Vagina (tissue), 2 donors: Measurements from ENCODE around the gene CXCR4. TPM values are rescaled to one million over a fixed set of nuclear protein-coding genes. Genes with fewer than 3 reads are reported as not detected.

Experiments used
- DNase-seq, 2 donors: peaks; one replicate each; pipeline ENCODE4 v3.0.0-alpha.2; 2017; ENCODE audit errors: extremely low spot score in 2 of 2
- H3K27ac ChIP-seq: fragments of 200-600 bp; sonication (generic); one replicate; pipeline ENCODE4 v1.5.1; 2019
- H3K27me3 ChIP-seq: fragments of 200-600 bp; sonication (generic); one replicate; pipeline ENCODE4 v1.5.1; 2019
- H3K36me3 ChIP-seq, 2 donors: fragments of 200-600 bp; sonication (generic); one replicate each; pipeline ENCODE4 v1.5.1; 2017 to 2019
- H3K4me1 ChIP-seq: fragments of 200-600 bp; sonication (generic); one replicate; pipeline ENCODE4 v1.5.1; 2019
- H3K4me3 ChIP-seq, 2 donors: fragments of 200-600 bp; sonication (generic); 1 replicate in 1 of 2; 2 replicates in 1 of 2; pipeline ENCODE4 v1.5.1; 2016 to 2019
- H3K9me3 ChIP-seq: fragments of 200-600 bp; sonication (generic); one replicate; pipeline ENCODE4 v1.5.1; 2019
- POLR2A ChIP-seq, 2 donors: fragments of 450-650 bp; IDR thresholded peaks; one replicate each; pipeline ENCODE4 v1.6.1; 2017; ENCODE audit warnings: antibody characterized with exemption in 2 of 2, mild to moderate bottlenecking in 2 of 2, moderate library complexity in 2 of 2
- POLR2AphosphoS5 ChIP-seq, 2 donors: sonication (generic); formaldehyde crosslinking; IDR thresholded peaks; one replicate each; pipeline ENCODE4 v1.9.0; 2017; ENCODE audit warnings: antibody characterized with exemption in 2 of 2, mild to moderate bottlenecking in 2 of 2, low read depth in 1 of 2; ENCODE audit not compliant: insufficient read depth in 1 of 2
- intact Hi-C: fragments of 100-400 bp; cut with DNase I; formaldehyde crosslinking; loops from one replicate; pipeline ENCODE4 v1.15.1; 2023
- total RNA-seq: library from RNA; depleted of rRNA; stranded (reverse); fragments of >200 nt; gene quantifications from one replicate; pipeline ENCODE4 v1.2.3, GENCODE V29; 2016
- TF ChIP-seq, protein P1 (sequence below), 3 experiments: fragments of 450-650 bp in 2 of 3; fragments of 200-600 bp in 1 of 3; sonication (generic) in 1 of 3; IDR thresholded peaks; one replicate each; pipeline ENCODE4 v1.5.1; 2017 to 2019; ENCODE audit warnings: antibody characterized with exemption in 3 of 3, mild to moderate bottlenecking in 2 of 3, moderate library complexity in 2 of 3

The CXCR4 gene
- total RNA-seq, 1 donor from 2014 or later = 39.5 TPM

DNA sequence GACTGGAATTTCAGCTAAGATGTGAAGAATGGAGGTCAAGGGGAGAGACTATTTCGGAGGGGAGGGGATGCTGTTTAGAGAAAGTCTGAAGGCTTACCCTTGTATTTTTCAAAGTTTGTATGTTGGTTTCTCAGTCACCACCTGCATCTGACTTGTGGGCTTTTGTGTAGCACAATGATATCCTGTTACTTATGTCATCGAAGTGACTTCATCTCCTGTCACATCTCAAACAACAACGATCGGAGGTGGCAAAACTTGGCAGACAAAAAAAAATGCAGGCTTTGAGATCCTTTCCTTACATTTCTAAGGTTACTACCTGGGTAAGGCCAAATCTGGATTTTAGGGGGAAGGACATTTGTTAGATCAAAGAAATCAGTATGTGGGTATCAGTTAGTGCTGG, 11.7 kb upstream of the CXCR4 start:
- intact Hi-C loops = no loop called here
- peak overlapping the region; percentile 32 for H3K27ac ChIP-seq

DNA sequence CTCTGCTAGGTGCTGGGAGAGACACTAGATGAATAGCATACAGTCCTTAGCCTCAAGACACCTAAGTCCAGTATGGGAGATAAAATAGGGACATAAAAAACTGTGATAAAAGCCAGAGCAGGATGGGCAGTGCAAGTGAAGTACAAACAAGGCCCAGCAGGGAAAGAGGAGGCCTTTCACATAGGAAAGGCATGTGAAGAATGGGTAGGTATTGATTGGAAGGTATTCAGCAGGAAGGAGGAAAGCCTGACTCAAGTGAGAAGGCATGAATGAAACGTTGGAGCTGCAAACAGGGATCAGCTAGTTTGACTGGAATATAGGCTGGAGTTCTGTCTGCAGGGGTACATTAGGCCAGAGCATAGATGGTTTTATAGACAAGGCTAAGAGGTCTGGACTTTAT, 11.0 kb upstream of the CXCR4 start:
- Histone ChIP-seq H3K4me3 (no peak overlapping the region), H3K9me3 (no peaks in the 10 kb centered on the region), H3K27ac (peak overlapping the region; percentile 32), H3K27me3 (no peaks in the 10 kb centered on the region), H3K4me1 (no peaks in the 10 kb centered on the region), H3K36me3 (no peaks in the 10 kb centered on the region)
- intact Hi-C loops = no loop called here
- DNase-seq = no peak
- no peak for TF ChIP-seq POLR2AphosphoS5 (IDR thresholded peaks at IDR 0.05; ENCODE audit: insufficient read depth in 1 of 2, low read depth in 1 of 2)
- TF ChIP-seq, protein P1, sequence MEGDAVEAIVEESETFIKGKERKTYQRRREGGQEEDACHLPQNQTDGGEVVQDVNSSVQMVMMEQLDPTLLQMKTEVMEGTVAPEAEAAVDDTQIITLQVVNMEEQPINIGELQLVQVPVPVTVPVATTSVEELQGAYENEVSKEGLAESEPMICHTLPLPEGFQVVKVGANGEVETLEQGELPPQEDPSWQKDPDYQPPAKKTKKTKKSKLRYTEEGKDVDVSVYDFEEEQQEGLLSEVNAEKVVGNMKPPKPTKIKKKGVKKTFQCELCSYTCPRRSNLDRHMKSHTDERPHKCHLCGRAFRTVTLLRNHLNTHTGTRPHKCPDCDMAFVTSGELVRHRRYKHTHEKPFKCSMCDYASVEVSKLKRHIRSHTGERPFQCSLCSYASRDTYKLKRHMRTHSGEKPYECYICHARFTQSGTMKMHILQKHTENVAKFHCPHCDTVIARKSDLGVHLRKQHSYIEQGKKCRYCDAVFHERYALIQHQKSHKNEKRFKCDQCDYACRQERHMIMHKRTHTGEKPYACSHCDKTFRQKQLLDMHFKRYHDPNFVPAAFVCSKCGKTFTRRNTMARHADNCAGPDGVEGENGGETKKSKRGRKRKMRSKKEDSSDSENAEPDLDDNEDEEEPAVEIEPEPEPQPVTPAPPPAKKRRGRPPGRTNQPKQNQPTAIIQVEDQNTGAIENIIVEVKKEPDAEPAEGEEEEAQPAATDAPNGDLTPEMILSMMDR (IDR thresholded peaks at IDR 0.05) = no peak
- no peak for TF ChIP-seq POLR2A (IDR thresholded peaks at IDR 0.05)

More for the DNA sequence above, 11.7 kb upstream of the CXCR4 start:
- Histone ChIP-seq H3K27me3 (no peaks in the 10 kb centered on the region), H3K4me1 (no peaks in the 10 kb centered on the region), H3K9me3 (no peaks in the 10 kb centered on the region), H3K4me3 (no peak overlapping the region), H3K36me3 (no peaks in the 10 kb centered on the region)
- TF ChIP-seq POLR2AphosphoS5 (IDR thresholded peaks at IDR 0.05; ENCODE audit: insufficient read depth in 1 of 2, low read depth in 1 of 2) = no peak
- no peak for TF ChIP-seq POLR2A (IDR thresholded peaks at IDR 0.05)
- TF ChIP-seq, protein P1 (IDR thresholded peaks at IDR 0.05) = no peak
- DNase-seq = no peak

DNA sequence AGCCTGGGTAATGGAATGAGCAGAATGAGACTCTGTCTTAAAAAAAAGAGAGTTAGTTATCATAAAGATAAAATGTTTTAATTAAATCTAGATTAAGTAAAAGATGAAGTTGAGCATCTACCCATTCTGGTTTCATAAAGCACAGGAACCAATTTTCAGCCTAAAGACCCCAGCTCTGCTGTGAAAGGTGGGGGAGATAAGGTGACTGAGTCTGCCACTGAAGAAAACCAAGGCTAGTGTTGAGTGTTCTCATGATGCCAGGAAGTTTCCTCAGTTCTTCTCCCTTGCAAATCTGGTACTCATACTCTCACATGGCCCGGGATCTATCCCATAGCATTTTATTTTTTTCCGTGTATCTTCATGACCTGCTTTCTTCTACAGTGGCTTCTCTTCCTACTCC, 10.4 kb upstream of the CXCR4 start:
- Histone ChIP-seq H3K9me3 (no peaks in the 10 kb centered on the region), H3K36me3 (no peaks in the 10 kb centered on the region), H3K27me3 (no peaks in the 10 kb centered on the region), H3K4me3 (no peak overlapping the region), H3K27ac (no peak overlapping the region), H3K4me1 (no peaks in the 10 kb centered on the region)
- TF ChIP-seq POLR2A (IDR thresholded peaks at IDR 0.05) (no peak), POLR2AphosphoS5 (IDR thresholded peaks at IDR 0.05; ENCODE audit: insufficient read depth in 1 of 2, low read depth in 1 of 2) (no peak)
- TF ChIP-seq, protein P1 (IDR thresholded peaks at IDR 0.05) = no peak
- no peak for DNase-seq
- intact Hi-C loops = no loop called here

DNA sequence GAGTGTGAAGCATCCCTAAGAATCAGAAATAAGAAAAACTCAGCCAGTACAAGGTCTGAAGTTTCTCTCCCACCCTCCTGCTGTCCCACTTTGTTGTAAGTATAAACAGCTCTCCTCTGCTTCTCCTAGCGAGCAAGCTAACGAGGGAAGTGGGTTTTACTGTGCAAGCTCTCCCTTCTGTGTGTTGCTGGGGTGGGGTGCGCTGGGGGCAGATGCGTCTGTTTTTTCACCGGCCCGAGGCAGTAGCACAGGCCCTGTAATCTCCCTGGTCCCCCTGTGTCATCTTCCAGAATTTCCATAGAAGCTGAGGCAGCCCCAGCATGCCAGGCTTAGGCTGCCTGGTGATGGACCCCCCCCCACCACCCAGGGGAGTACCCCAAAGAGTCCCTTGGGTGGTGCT, 9.4 kb upstream of the CXCR4 start:
- TF ChIP-seq POLR2A (IDR thresholded peaks at IDR 0.05) (no peak), POLR2AphosphoS5 (IDR thresholded peaks at IDR 0.05; ENCODE audit: insufficient read depth in 1 of 2, low read depth in 1 of 2) (no peak)
- TF ChIP-seq, protein P1 (IDR thresholded peaks at IDR 0.05) = no peak
- H3K36me3 ChIP-seq = no peaks in the 10 kb centered on the region
- intact Hi-C loops = no loop called here
- H3K4me1 ChIP-seq = no peaks in the 10 kb centered on the region
- no peak overlapping the region for H3K4me3 ChIP-seq
- no peaks in the 10 kb centered on the region for H3K27me3 ChIP-seq
- H3K27ac ChIP-seq = no peak overlapping the region
- no peak for DNase-seq
- no peaks in the 10 kb centered on the region for H3K9me3 ChIP-seq

DNA sequence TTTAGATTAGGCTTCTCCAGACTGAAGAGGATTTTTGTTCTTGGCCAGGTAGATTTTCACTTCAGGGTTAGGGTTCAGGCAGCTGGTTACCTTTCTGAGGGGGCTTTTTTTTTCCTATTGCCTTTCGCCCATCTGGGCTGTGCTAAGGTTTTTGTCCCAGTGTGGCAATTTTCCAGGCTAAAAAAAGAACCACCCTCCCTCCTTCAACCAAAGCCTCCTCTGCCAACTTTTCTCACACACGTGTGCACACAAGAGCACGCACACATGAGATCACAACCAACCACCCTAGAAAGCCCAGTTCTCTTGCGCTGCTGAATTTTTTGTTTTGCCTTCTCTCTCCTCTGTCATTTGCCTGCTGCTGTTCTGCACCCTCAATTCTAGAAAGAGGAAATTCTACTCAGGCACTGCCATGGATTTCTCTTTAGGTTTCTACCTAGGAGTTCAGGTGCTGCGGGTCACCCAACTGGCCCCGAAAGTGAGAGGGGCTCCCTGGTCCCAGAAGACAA, 8.5 kb upstream of the CXCR4 start:
- no peak overlapping the region for H3K4me3 ChIP-seq
- intact Hi-C loops = no loop called here
- H3K4me1 ChIP-seq = no peaks in the 10 kb centered on the region
- no peaks in the 10 kb centered on the region for H3K36me3 ChIP-seq
- TF ChIP-seq, protein P1 (IDR thresholded peaks at IDR 0.05) = no peak
- no peak for DNase-seq
- H3K27me3 ChIP-seq = no peaks in the 10 kb centered on the region
- H3K27ac ChIP-seq = no peak overlapping the region
- no peaks in the 10 kb centered on the region for H3K9me3 ChIP-seq
